HTERT RPE-1 (cell line): Measurements from ENCODE around the gene ABI3BP.

ENCODE experiments used
- in situ Hi-C: fragments of 300-500 bp; cut with MboI; formaldehyde crosslinking; loops from 4 replicates; pipeline ENCODE4 v1.14.3; 2020; ENCODE audit warnings: low sequenced_read_pairs

The ABI3BP gene

DNA sequence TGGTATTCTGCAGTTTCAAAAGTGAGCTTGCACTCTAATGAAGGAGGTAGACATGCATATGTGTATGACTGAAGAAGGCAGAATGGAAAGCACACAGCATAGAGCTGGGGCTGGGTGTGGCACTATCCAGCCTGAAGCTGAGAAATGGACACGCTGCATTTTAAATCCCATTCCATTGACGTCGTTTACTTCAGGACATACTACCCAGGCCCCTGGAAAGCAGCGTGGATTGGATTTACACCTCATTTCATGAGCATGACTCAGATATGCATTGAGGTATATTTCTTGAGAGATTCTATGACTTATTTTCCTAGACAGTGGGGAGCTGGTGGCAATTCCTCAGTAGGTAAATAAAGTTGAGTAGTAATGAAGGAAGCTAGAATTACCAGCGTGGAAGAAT, 101.4 kb downstream of the ABI3BP start:
- in situ Hi-C loops = no loop called here

DNA sequence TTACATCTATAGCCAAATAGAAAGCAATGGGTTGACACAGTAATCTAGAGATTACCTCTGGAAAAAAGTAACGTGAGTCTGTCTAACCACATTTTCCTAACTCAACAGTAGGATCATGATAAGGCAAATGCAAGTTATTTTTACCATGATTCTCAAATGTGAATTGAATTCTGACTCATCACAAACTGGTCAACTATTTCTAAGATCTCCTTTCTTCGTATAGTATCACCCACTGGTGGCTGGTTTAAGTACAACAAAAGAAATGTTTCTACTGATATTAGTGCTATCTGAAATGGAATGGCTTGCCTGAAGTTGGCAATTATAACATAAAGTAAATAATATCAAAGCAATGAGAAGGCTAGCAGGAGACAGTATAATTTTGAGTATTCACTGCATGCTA, 102.2 kb downstream of the ABI3BP start:
- in situ Hi-C loops = no loop called here

DNA sequence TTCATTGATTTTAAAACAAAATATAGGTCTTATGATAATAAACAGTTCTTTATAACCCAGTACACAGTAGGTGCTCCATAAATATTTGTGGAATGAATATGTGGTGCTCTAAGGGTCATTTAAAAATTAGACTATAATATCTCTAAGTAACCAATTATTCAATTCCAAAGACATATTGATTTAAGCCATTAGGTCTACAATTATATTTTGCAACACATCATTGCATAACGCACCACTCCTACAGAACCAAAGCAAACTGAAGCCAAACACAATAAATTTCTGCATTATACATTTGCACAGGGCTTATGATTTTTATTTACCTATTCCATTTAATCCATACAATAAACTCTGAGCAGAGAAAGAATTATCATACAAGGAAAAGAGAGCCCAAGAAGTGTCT, 104.3 kb downstream of the ABI3BP start:
- in situ Hi-C loops = no loop called here

DNA sequence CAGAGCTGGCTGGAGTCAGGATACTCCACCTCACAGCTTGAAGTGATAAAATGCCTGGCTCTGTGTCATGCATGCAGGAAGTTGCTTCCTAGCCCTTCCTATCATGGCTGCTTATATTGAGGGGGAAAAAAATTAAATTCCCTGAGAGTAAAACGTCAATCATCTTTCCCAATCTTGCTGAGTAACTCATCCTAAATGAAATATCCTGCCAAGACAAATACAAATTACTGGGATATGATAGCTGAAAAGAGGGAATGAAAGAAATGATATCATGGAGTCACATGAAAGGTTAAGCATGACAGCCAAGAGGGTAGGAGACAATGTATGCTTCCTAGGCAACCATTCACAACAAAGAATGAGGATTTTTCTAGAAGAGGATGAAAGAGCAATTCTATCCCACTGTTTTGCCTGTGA, 110.6 kb downstream of the ABI3BP start:
- in situ Hi-C loops = no loop called here

DNA sequence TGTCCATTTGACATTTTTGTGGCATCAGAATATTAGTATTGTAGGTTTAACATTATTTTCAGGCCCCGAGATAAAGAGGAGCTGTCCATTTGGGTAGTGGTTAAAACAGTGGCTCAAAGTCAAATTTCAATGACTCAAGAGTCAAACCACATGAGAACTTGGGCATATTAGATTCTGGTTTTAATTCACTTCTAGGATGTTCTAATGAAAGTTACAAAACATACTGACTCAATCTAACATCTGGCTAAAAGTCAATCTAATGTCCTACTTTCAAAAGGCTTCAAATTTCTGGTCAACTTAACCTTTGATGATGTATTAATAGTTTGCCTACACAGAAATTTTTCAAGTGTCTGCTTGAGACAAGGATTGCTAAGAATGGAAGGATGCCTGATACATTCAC, 112.4 kb downstream of the ABI3BP start:
- in situ Hi-C loops = no loop called here

DNA sequence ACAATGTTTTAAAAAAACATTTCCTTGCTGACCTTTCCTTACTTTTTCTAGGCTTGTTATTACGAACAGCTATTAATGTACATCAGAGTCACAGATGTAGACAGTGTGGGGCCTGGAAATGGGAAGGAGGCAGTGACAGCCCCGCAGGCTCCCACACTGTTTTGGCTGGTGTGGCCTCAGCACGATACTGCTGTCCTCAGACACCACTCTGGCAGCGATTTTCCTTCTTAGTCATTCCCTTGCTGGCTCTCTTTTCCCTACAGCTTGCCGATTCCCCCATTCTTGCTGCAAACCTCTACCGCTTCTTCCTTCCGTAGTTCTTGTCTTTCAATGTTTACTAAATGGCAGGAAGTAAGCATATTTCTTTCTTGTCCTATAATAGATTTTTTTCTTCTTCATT, 113.1 kb downstream of the ABI3BP start:
- in situ Hi-C loops = no loop called here

DNA sequence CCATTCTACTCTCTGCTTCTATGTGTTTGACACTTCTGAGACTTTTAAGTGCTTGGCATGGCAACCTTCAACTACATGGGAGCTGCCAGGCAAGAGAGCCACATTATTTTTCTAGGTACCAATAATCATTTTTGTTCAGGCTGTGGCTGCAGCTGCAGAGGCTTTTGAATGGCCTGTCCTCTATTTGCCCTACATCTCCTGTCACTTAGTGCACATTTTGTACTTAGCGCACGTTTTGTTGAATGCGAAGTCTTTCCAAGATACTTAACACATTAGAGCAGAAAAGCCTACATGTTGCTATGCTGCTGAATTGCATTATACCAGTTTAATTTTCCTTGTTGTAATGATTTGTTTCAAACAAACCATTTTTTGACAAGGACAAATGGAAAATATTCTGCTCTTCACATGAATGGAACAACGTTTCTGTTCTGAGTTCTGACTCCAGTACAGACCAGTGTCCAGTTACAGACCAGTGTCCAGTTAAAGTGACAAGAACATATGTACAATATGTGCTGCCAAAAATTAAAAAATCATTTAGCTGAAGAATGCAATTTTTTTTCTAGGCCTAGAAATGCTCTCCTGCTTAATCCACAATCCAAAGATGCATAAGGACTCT, 113.9 kb downstream of the ABI3BP start:
- in situ Hi-C loops = no loop called here

DNA sequence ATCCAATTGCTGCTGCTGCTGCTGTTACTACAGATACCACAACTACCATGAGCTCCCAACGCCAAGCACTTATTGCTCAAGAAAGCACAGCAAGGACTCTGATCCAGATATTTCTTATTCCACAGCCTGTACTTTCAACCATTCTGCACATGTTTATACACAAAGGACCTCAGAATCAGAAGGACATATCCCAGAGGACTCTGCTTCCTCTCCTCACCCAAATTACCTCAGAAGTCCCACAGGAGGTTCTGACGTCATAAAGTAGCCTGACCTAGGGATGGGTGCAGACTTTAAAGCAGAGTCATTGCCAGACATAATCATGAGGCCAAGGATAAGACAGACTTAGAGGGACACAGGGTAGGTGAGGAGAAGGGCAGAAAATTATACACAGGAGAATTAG, 115.9 kb downstream of the ABI3BP start:
- in situ Hi-C loops = no loop called here

DNA sequence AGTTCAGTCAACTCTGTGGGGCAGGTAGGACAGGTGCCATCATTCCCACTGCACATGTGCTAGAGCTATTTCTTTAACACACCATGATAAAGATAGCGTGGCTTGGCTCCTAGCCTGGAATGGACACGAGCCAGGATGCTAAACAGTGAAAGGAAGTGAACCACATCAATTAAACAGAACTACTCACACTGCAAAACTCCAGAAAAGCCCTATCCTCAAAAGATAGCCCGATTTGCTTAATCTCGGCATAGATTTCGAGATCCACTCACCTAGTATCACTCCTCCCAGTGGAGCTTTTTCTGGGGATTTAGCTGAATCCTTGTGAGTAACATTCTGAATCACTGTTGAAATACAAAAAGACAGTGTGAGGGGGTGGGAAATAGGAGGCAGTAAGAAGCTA, 118.0 kb downstream of the ABI3BP start:
- in situ Hi-C loops = no loop called here

DNA sequence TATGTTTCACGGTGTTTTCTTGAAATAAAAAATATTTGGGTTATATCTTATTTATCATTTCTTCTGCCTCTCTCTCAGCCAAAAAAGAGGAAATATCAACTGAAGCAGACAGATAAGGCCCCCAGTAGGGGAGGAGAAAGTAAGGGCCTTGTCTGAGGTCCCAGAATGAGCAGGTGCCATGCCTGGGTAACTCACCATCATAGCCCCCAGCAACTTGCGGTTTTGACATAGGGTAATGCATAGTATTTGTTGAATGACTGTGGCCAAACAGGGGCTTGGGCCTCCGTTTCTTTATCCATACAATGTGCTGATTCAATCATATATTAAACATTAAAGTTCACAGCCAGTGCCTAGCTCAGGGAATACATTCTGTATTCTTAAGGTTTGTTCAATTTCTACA, 119.6 kb downstream of the ABI3BP start:
- in situ Hi-C loops = no loop called here

DNA sequence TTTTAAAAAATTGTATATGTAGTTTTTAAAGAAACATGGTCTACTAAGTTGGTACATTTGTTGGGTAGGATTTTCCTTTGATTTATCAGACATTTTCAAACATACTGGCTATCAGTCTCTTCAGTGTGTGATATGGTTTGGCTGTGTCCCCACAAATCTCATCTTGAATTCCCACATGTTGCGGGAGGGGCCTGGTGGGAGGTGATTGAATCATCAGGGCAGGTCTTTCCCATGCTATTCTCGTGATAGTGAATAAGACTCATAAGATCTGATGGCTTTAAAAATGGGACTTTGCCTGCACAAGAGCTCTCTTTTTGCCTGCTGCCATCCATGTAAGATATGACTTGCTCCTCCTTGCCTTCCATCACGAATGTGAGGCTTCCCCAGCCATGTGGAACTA, 121.9 kb downstream of the ABI3BP start:
- in situ Hi-C loops = no loop called here

DNA sequence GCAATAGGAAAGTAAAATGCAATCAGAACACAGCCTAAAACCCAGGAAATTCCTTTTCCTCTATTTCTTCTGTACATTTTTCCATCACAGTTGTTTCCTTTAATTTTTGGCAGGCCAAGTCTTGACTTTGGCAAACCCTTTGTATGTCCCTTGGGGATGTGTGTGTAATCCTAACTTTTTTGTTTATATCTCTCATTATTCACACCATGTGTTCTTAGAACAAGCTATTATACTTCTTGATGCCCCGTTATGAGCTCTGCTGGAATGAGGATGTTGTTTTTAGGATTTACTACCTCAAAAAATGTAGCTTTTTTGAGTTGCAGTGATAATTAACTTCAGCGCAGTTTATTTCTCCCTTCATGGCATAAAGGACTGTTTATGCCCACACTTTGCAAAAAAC, 123.4 kb downstream of the ABI3BP start:
- in situ Hi-C loops = no loop called here

DNA sequence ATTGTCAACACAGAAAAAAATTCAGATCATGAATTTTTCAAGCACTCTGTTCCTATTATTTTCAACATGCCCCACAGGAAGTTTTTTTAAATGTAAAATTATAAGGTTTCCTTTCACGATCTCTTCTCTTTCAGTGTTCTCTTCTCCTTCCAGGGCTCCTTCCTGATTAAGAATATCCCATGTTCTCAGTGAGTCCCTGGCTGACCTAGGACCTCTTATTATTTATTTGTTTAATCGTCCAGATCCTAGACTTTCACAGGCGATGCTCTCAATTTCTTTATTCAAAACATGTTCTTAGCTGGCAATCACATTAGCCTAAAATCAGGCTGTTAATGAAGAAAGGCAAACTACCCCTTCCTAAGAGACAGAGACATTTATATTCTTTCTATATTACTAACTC, 124.3 kb downstream of the ABI3BP start:
- in situ Hi-C loops = no loop called here

DNA sequence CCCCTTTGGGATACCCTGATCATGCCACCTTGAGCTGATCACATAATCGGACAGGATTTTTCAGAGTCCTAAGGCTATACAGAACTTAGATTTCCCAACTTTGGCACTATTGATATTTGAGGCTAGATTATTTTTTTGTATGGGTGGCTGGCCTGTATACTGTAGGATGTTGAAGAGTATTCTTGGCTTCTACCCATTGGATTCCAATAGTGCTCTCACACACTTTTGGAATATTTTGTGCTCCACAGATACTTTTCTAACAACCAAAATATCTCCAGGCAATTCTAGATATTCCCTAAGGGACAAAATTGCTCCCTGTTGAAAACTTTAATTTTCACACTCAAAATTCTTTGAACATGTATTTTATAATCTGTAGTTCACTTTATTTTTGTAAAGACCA, 125.1 kb downstream of the ABI3BP start:
- in situ Hi-C loops = no loop called here

DNA sequence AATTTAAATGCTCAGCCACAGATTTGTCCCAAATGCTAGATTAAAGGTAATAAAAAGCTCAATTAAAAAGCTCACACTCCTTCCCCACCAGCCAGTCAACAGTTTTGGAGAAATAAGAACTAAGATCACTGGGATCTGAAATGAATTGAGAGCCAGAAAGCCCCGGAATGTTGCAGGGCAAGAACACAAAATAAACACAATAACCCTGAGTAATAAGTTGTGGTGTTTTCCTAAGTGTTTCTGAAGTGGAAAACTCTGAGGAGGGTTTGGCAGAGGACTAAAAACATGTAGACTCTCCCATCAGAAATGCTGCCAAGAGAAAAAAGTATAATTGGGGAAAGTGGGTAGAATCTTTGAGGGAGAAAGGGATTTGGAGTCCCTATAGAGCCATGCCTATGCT, 127.8 kb downstream of the ABI3BP start:
- in situ Hi-C loops = no loop called here

DNA sequence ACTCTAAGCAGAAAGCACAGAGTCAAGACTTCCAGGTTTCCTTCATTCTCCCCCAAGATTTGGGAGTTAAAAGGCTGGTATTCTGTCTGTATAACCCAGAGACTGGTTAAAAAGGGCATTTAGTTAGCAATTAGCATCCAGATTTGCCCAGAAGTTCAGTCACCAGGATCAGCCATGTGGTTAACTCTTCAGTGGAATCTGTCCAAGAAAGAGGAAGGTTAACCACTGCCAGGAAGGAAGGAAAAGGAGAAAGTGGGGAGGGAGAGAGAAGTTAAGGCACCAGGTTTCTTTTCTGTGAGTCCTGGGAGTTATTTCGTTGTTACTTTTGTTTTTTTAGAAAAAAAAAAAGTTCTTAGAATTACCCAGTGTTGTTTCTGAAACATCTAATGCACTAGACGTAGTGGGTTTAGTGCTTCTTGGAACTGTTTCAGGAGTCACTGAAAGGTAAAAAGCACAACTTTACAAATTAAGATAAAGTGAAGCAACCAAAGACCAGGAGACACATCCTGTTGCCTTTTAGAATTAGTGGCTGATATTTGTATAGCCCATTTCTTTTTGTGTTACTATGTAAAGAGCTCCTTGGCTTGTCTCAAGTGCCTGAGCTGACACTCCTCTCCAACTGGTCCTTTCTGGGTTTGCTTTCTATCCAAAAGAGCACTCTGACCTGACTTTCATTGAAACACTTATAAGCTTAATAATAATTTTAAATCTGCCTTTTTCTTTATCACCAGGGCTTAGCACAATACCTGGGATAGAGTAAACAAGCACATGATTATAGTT, 128.6 kb downstream of the ABI3BP start:
- in situ Hi-C loops = no loop called here

DNA sequence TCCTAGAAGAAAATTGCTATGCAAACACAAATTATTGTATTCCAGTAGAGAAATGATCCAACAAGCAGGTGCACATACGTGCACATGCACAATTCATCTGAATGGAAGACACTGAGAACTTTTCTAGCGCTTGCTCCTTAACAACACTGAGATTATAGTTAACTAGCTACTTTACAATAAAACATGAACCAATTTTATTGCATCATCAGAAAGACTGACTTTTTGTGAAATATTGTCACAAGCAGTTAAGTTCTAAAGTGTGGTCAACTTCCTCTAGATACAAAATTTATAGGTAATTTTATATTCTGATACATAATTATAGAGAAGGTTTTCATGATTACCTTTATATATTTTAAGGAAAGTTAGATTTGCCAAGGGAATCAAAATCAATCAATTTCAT, 135.4 kb downstream of the ABI3BP start:
- in situ Hi-C loops = no loop called here

DNA sequence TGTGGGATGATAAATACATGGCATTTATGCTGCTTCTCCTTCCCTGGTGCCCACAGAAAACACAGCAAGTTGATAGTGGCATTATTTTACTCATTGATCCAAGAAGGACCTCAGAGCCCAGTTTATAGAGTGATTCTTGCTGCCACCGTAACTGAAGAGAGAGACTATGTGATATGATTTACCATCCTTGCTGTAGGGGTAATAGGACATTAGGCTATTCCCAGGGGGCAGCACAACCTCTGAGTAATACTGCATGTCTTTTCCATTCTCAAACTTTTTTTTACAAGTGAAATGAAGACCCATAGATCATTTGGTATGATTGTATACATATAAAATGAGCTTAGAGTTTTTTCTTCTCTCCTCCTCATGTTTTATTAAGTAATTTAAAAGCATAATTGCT, 136.4 kb downstream of the ABI3BP start:
- in situ Hi-C loops = no loop called here

DNA sequence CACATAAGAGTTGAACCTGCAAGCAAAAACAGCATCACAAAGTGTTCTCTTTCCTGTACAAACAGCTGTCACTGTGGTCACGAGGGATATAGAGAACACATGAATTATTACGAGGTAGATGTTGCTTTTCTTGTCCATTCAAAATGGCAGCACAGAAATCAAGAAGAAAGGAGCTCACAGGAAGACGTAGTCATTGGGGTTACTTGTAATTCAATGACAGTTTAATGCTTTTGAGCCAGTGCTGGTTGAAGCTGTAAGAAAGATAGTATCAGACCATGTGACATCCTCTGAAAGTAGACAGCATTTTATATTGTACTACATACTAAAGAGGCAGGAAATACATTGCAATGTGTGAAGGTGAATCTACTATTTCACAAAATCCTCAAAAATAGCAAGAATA, 140.4 kb downstream of the ABI3BP start:
- in situ Hi-C loops = no loop called here

DNA sequence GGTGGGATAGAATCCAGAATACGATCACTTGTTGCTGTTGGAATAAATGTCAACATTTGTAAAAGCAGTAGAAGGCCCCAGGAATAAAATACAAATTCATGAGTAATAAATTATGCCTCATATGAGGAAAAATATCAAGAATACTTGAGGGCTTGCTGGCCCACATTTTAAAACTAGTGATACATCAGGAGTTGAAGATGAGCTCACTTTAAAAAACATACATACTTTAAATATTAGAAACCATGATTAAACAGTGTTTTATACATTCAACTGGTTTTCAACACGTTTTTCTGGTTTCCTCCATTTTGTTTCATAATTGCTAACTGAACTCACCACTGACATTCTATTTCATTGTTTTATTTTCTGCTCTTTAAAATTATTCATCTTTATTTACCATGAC, 142.5 kb downstream of the ABI3BP start:
- in situ Hi-C loops = no loop called here

DNA sequence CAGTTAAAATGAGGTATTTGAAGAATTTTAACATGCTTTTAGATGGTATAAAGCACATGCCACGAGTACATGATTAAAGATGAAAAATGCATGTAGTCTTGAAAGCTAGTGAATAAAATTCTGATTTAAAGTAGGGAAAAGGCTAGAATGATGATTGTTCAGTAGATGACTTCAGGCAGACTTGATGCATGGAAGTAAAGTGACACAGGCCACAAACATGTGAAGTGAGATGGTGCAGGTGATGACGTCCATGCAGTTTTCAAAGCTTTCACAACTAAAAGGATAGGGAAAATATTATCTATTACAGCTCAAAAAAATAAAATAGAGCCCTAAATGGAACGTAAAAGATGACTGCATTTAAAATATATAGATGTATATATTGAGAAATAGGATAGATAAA, 143.1 kb downstream of the ABI3BP start:
- in situ Hi-C loops = no loop called here

DNA sequence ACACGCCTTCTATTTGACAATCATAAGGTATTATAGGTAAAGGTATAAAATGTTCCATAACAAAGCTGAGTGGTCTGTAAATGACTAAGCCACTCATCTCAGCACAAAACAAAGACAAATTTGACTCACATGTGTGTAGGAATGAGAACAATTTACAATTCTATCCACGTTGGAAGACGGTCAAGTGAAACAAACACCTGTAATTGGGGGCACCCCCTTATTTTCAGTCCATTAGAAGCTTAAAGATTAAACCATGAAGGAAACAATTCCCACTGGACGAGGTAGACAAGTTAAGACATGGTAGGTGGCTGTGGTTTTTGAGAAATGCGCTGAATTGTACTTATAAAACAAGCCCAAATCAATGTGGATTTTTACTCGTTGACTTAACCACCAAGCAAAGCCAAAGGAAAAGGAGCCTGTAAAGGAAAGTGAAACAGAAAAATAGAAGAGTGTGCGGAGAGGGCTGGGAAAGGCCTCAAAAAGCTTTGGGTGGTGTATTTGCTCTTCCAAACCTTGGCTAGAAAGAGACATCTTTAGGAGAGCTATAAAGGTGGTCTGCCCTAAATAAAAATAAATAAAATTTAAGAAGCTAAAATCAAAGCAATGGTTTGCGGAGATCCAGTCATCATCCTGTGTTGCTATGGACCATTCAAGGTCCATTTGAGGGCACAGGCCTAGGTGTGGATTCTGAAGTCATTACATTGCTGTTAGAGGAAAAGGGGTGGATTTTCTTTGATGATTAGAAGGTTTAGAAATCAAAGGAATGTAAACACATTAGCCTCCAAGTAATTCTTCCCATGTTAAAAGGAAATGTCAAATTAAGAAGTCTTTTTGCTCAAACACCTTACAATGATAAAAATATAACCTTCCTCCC, 148.9 kb downstream of the ABI3BP start:
- in situ Hi-C loops = no loop called here
